ENCODE results near the gene ADCY2.

The ADCY2 gene

DNA sequence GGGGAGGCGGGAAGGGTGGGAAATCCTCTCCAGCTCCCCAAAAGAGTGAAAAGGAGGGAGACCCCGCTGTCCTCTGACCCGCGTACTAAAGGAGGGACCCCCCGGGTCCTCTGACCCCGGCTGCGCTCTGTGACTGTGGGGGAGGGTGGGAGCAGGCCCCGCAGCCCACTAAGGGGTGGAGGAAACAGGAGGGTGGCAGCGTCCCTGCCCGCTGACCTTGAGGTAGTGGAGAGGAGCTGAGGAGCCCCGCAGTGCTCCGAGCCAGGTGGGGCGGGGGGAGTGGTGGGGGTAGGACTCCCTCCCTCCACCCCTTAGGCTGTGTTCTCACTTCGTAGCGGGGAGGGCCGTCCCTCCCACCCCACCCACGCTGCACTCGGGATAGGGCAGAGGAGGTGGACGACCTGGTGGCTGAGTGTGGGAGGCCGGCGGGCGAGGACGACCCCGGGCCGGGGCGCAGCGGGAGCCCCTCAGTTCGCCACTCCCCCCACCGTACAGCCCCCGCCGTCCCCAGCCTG lies 449 bp upstream of the ADCY2 start:
- H3K27ac ChIP-seq (ENCODE audit: low read depth, low read length, severe bottlenecking): no peak overlapping the region
- H3K4me3 ChIP-seq (ENCODE audit: extremely low read depth, insufficient read depth, low read length, poor library complexity, severe bottlenecking): peak overlapping the region; percentile 35
- H3K36me3 ChIP-seq (ENCODE audit: control insufficient read depth, insufficient read depth, low read length): no peaks in the 10 kb centered on the region
- H3K9me3 ChIP-seq (ENCODE audit: control insufficient read depth, low read length): no peaks in the 10 kb centered on the region
- 0 to 3% methylated on average over 1 to 7 of the region's 31 CpGs for WGBS, 2 experiments (ENCODE audit: insufficient coverage in 2 of 2)
- H3K4me1 ChIP-seq (ENCODE audit: control insufficient read depth, insufficient read depth, low read length, poor library complexity, severe bottlenecking): no peaks in the 10 kb centered on the region

GRCh38 chr5:7396713-7397454 lies 946 bp downstream of the ADCY2 start:
- Histone ChIP-seq H3K4me3 (ENCODE audit: extremely low read depth, insufficient read depth, low read length, poor library complexity, severe bottlenecking) (peak overlapping the region; percentile 54), H3K4me1 (ENCODE audit: control insufficient read depth, insufficient read depth, low read length, poor library complexity, severe bottlenecking) (no peaks in the 10 kb centered on the region), H3K9me3 (ENCODE audit: control insufficient read depth, low read length) (no peaks in the 10 kb centered on the region), H3K27ac (ENCODE audit: low read depth, low read length, severe bottlenecking) (no peak overlapping the region), H3K36me3 (ENCODE audit: control insufficient read depth, insufficient read depth, low read length) (no peaks in the 10 kb centered on the region)
- 1% methylated on average over 16 to 22 of the region's 27 CpGs for WGBS, 2 experiments (ENCODE audit: insufficient coverage in 2 of 2)

- no peaks in the 10 kb centered on the region for H3K9me3 ChIP-seq (ENCODE audit: control insufficient read depth, low read length)
- no peak overlapping the region for H3K4me3 ChIP-seq (ENCODE audit: extremely low read depth, insufficient read depth, low read length, poor library complexity, severe bottlenecking)
- H3K4me1 ChIP-seq (ENCODE audit: control insufficient read depth, insufficient read depth, low read length, poor library complexity, severe bottlenecking): no peaks in the 10 kb centered on the region
- H3K36me3 ChIP-seq (ENCODE audit: control insufficient read depth, insufficient read depth, low read length): no peaks in the 10 kb centered on the region
- no peak overlapping the region for H3K27ac ChIP-seq (ENCODE audit: low read depth, low read length, severe bottlenecking)
Measured at GRCh38 chr5:7397937-7398336, 2.0 kb downstream of the ADCY2 start.

DNA sequence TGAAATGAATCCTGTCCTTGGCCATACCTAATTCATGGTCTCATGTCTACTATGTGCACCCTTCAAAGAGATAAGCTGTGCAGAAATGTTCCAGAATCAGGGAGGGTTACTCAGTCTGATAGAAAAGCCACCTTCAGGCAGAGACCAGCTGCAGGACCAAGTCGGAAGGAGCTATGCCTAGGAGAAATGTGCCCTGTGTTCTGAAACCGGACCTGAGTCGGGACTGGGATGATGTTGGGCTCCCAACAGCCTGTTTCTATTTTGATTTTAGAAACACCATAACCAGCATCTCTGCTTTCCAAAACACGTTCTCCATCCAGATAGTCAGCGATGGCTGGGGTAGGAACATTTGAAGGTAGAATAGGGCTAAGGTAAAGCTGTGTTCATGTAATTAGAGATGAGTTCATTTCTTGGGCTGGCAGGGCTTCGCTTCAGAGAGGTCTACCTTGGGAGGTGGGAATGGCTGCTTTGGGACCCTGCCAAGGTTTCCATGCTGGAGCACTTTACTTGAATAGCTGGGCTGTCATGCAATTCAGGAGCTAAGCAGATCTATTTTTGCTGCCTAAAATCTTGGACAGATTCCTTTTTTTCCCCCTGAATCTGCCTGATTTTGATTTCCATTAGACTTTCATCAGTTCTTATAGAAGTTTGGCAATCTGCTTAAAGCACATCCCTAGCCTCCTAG lies 2.8 kb downstream of the ADCY2 start:
- H3K36me3 ChIP-seq (ENCODE audit: control insufficient read depth, insufficient read depth, low read length): no peaks in the 10 kb centered on the region
- no peaks in the 10 kb centered on the region for H3K9me3 ChIP-seq (ENCODE audit: control insufficient read depth, low read length)
- no peak overlapping the region for H3K27ac ChIP-seq (ENCODE audit: low read depth, low read length, severe bottlenecking)
- H3K4me1 ChIP-seq (ENCODE audit: control insufficient read depth, insufficient read depth, low read length, poor library complexity, severe bottlenecking): no peaks in the 10 kb centered on the region
- H3K4me3 ChIP-seq (ENCODE audit: extremely low read depth, insufficient read depth, low read length, poor library complexity, severe bottlenecking): no peak overlapping the region
- 56 to 64% methylated on average over 3 of the region's 6 CpGs for WGBS, 2 experiments (ENCODE audit: insufficient coverage in 2 of 2)

- H3K27ac ChIP-seq (ENCODE audit: low read depth, low read length, severe bottlenecking): no peak overlapping the region
- H3K9me3 ChIP-seq (ENCODE audit: control insufficient read depth, low read length): no peaks in the 10 kb centered on the region
- H3K4me1 ChIP-seq (ENCODE audit: control insufficient read depth, insufficient read depth, low read length, poor library complexity, severe bottlenecking): no peaks in the 10 kb centered on the region
- H3K36me3 ChIP-seq (ENCODE audit: control insufficient read depth, insufficient read depth, low read length): no peaks in the 10 kb centered on the region
- WGBS, 2 experiments (ENCODE audit: insufficient coverage in 2 of 2): no CpG with 5 or more reads among the region's 1 CpG
- no peak overlapping the region for H3K4me3 ChIP-seq (ENCODE audit: extremely low read depth, insufficient read depth, low read length, poor library complexity, severe bottlenecking)
Measured at GRCh38 chr5:7405277-7405676, 9.3 kb downstream of the ADCY2 start.

DNA sequence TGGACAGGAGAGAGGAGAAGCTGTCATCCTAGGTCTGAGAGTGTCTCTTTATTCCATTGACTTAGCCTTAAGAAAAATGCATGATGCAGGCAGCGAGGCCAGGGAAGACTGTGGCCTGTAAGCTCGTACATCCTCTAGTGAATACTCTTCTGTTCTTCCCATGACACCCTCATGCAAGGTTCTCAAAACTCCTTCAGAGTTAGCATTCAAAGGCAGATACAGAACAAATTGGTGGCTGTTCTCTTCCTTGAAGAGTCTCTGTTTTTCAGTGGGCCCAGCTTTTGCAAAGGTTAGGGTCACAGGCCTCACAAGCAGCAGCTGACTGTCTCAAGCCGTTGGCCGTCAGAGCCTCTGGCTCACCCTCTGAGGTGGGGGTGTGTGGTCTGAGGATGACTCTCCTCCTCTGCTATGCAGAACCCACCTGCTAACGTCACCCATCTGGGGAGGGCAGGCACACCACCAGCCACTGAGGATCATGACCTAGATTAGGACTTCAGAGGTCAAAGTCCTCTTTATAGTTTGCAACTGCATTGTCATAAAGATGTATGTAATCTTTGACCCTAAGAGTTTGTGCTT lies 15.1 kb downstream of the ADCY2 start:
- WGBS, 2 experiments (ENCODE audit: insufficient coverage in 2 of 2): 78 to 83% methylated on average over 3 to 4 of the region's 5 CpGs
- H3K4me3 ChIP-seq (ENCODE audit: extremely low read depth, insufficient read depth, low read length, poor library complexity, severe bottlenecking): no peak overlapping the region
- H3K27ac ChIP-seq (ENCODE audit: low read depth, low read length, severe bottlenecking): no peak overlapping the region
- H3K4me1 ChIP-seq (ENCODE audit: control insufficient read depth, insufficient read depth, low read length, poor library complexity, severe bottlenecking): peaks cover 14% of the 10 kb centered on the region
- no peaks in the 10 kb centered on the region for H3K36me3 ChIP-seq (ENCODE audit: control insufficient read depth, insufficient read depth, low read length)
- H3K9me3 ChIP-seq (ENCODE audit: control insufficient read depth, low read length): no peaks in the 10 kb centered on the region

- Histone ChIP-seq H3K27ac (ENCODE audit: low read depth, low read length, severe bottlenecking) (peak overlapping the region; percentile 26), H3K4me3 (ENCODE audit: extremely low read depth, insufficient read depth, low read length, poor library complexity, severe bottlenecking) (no peak overlapping the region), H3K36me3 (ENCODE audit: control insufficient read depth, insufficient read depth, low read length) (no peaks in the 10 kb centered on the region), H3K9me3 (ENCODE audit: control insufficient read depth, low read length) (no peaks in the 10 kb centered on the region), H3K4me1 (ENCODE audit: control insufficient read depth, insufficient read depth, low read length, poor library complexity, severe bottlenecking) (peaks cover 14% of the 10 kb centered on the region)
- 89 to 92% methylated on average over 10 of the region's 10 CpGs for WGBS, 2 experiments (ENCODE audit: insufficient coverage in 2 of 2)
Measured at GRCh38 chr5:7412409-7412808, 16.5 kb downstream of the ADCY2 start.

DNA sequence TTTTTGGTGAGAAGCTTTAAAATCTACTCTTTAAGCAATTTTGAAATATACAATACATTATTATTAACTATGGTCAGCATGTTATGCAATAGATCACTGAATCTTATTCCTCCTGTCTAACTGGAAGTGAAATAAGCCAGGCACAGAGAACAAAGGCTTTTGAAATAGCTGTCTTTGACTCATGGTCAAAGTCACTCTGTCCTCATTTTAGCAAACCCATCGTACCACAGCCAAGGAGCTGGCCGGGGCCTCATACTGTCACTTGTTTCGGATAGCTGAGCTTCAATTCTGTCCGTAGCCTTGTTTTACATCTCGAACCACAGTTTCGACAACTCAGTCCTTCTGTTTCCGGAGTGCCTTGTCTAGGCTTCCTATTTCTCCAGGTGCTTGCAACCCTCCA lies 19.2 kb downstream of the ADCY2 start:
- Histone ChIP-seq H3K9me3 (ENCODE audit: control insufficient read depth, low read length) (no peaks in the 10 kb centered on the region), H3K4me3 (ENCODE audit: extremely low read depth, insufficient read depth, low read length, poor library complexity, severe bottlenecking) (no peak overlapping the region), H3K4me1 (ENCODE audit: control insufficient read depth, insufficient read depth, low read length, poor library complexity, severe bottlenecking) (peaks cover 25% of the 10 kb centered on the region), H3K27ac (ENCODE audit: low read depth, low read length, severe bottlenecking) (peak overlapping the region; percentile 29), H3K36me3 (ENCODE audit: control insufficient read depth, insufficient read depth, low read length) (no peaks in the 10 kb centered on the region)
- 92 to 96% methylated on average over 7 of the region's 7 CpGs for WGBS, 2 experiments (ENCODE audit: insufficient coverage in 2 of 2)

GRCh38 chr5:7415587-7416535 lies 19.9 kb downstream of the ADCY2 start:
- Histone ChIP-seq H3K9me3 (ENCODE audit: control insufficient read depth, low read length) (no peaks in the 10 kb centered on the region), H3K36me3 (ENCODE audit: control insufficient read depth, insufficient read depth, low read length) (no peaks in the 10 kb centered on the region), H3K4me3 (ENCODE audit: extremely low read depth, insufficient read depth, low read length, poor library complexity, severe bottlenecking) (no peak overlapping the region), H3K4me1 (ENCODE audit: control insufficient read depth, insufficient read depth, low read length, poor library complexity, severe bottlenecking) (peaks cover 32% of the 10 kb centered on the region), H3K27ac (ENCODE audit: low read depth, low read length, severe bottlenecking) (peak overlapping the region; percentile 29)
- 91 to 94% methylated on average over 6 to 9 of the region's 10 CpGs for WGBS, 2 experiments (ENCODE audit: insufficient coverage in 2 of 2)

- Histone ChIP-seq H3K27ac (ENCODE audit: low read depth, low read length, severe bottlenecking) (no peak overlapping the region), H3K36me3 (ENCODE audit: control insufficient read depth, insufficient read depth, low read length) (no peaks in the 10 kb centered on the region), H3K9me3 (ENCODE audit: control insufficient read depth, low read length) (no peaks in the 10 kb centered on the region), H3K4me1 (ENCODE audit: control insufficient read depth, insufficient read depth, low read length, poor library complexity, severe bottlenecking) (peaks cover 39% of the 10 kb centered on the region), H3K4me3 (ENCODE audit: extremely low read depth, insufficient read depth, low read length, poor library complexity, severe bottlenecking) (no peak overlapping the region)
- WGBS, 2 experiments (ENCODE audit: insufficient coverage in 2 of 2): 83 to 100% methylated on average over 1 to 2 of the region's 3 CpGs
Measured at GRCh38 chr5:7418276-7418675, 22.3 kb downstream of the ADCY2 start.

All from mesodermal cell (in vitro differentiated cells).